SW 1271 (cell line): ENCODE measurements around the gene RAD23A.

ENCODE experiments used
- DNase-seq, 2 experiments: peaks; one replicate each; lab custom pipeline; 2025; lab: John Stamatoyannopoulos, UW

Gene RAD23A

GRCh38 chr19:13003081-13003480, 57.4 kb downstream of the RAD23A start:
- no peak for DNase-seq
